NCI-H82 (cell line): ENCODE measurements around the gene ST6GAL1.
"Not testable (repeated sequence)": the region's sequence is repeated elsewhere in the genome, so short reads cannot be mapped to it uniquely, and the experiment has no call there.

Source experiments
- DNase-seq: peaks from one replicate; lab custom pipeline; 2025; lab: John Stamatoyannopoulos, UW

ST6GAL1 gene

GRCh38 chr3:186967686-186968085 is 37.4 kb downstream of the ST6GAL1 start:
- DNase-seq, result no peak

DNA sequence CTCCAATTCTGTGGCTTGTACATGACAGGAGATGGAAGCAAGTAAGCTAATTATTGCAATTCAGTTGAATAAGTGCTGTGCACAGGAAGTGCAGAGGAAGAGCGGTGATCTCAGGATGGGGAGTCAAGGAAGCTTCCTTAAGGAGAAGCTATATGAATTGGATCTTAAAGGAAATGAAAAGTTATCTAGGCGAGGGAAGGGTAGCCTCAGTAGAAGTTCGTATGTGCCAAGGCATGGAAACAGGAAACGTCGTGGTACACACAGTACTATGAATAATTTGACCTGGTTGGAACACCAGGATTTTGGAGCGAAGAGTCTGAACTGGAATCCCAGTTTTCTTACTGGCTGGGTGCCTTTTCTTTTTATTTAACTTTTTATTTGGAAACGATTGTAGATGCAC is 39.3 kb downstream of the ST6GAL1 start:
- no peak for DNase-seq

GRCh38 chr3:186971106-186971505 is 40.8 kb downstream of the ST6GAL1 start:
- not testable (repeated sequence) for DNase-seq

DNA sequence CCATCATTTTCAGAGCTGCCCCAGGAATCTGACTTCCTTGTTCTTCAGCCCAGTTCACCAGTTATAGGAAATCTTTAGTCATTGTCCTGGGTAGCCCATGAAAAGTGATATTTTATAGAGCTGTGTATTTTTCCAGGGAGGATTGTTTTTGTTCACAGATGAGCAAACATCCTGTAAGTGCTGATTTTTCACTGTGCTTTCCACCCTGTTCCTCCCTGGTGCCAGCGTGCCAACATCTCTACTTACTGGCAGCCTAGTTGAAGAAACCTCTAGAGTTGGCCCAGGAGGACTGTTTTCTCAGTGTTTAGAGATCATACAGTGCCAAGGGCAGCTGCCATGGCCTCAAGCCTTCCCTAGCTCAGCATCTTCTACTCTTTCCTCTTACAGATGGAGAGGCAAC is 41.3 kb downstream of the ST6GAL1 start:
- DNase-seq, result no peak

- DNase-seq, result no peak
Measured at GRCh38 chr3:186973702-186974101, 43.4 kb downstream of the ST6GAL1 start.

DNA sequence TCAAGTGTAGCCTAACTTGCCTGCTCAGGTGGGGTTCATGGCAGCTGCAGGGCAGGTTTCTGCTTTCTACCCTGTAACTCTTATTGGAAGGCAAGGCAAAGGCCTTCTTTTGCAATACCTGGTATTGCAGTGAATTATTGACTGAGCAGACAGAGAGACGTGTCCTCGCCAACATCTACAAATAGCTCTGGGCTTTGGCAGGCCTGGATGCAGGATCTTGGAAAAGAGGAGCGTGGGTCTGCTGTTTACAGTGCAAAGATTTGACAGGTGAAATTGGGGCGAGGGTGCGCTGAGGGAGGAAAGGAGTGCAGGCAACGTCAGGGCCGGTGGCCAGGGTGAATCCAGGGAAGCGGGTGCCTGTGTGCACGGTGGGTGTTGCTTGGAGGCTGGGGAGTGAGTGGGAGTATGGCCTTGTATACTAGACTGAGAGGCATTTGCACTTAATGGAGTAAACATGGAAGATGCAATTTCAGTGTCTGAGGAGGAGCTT is 44.5 kb downstream of the ST6GAL1 start:
- no peak for DNase-seq

DNA sequence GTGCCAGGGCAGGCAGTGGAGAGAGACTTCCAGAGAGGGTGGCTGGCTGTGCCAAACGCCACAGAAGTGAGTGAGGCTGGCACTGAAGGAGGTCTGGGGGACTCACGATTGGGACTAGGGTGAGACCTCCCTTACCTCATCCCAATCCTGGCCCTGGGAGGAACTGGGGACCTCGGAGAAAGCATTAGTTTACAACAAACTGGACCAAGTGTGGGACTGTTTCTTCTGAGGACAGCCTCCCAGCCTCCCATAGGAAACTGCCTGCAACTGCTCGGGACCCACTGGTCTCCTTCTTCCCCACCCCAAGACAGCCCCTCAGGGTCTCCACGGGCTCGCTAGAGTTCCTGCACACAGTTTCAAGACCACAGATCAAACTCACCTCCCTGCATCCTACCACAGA is 45.4 kb downstream of the ST6GAL1 start:
- no peak for DNase-seq

GRCh38 chr3:186976837-186977750 is 46.8 kb downstream of the ST6GAL1 start:
- DNase-seq, result no peak

DNA sequence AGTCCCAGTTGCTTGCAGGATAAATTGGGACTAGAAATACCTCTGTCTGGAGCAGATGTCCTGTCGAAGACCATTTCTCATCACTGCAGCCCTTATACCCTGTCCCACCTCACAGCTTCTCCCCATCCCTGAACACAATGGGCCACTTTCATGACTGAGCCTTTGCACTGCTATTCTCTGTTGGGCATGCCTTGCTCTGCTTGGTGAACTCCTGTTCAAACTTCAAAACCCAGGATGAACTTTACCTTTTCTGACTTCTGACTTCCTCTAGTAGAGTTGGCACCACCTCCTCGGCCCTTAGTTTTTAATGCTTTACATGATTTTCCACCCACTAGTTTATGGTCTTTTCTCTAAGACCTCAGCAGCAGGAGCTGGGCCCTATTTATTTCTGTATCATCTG is 48.4 kb downstream of the ST6GAL1 start:
- no peak for DNase-seq

GRCh38 chr3:186979852-186980251 is 49.5 kb downstream of the ST6GAL1 start:
- DNase-seq, result no peak

DNA sequence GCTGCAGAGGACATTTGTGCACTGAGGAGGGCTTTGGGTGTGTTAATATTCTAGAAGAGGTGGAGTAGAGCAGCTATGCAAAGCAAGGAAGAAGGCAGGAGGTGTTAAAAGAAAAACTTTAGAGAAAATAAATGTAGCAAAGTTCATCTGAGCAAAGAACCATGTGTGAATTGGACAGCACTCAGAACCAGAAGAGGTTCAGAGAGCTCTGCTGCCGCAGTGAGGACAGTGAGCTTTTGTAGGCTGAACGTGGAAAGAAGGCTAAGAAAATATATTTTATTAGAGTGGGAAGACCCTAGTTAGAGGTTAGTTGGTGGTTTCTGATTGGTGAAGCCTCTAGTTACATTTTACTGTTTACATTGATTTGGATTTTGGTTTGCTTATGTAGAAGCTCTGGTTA is 50.7 kb downstream of the ST6GAL1 start:
- no peak for DNase-seq

- no peak for DNase-seq
Measured at GRCh38 chr3:186983659-186984058, 53.3 kb downstream of the ST6GAL1 start.

- no peak for DNase-seq
Measured at GRCh38 chr3:186984064-186984463, 53.7 kb downstream of the ST6GAL1 start.

- peak; percentile 54 for DNase-seq
Measured at GRCh38 chr3:186985661-186986364, 55.5 kb downstream of the ST6GAL1 start.

GRCh38 chr3:186986406-186986805 is 56.1 kb downstream of the ST6GAL1 start:
- DNase-seq, result no peak

DNA sequence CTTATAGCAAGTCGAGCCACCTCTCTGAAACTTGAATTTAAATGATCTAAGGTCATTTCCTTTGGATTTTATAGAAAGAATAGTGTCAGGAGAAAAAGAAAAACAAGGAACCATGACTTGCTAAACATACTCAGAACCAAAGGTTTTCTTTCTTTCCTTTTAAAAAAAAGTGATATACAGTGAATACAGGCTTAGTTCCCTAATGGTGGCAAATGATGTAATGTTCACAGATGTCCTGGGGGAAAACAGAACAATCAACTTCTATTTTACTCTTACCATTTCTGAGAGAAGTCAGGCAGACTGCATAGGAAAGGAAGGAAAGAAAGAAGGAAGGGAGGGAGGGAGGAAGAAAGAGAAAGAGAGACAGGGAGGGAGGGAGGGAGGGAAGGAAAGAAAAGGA is 56.5 kb downstream of the ST6GAL1 start:
- DNase-seq, result no peak

DNA sequence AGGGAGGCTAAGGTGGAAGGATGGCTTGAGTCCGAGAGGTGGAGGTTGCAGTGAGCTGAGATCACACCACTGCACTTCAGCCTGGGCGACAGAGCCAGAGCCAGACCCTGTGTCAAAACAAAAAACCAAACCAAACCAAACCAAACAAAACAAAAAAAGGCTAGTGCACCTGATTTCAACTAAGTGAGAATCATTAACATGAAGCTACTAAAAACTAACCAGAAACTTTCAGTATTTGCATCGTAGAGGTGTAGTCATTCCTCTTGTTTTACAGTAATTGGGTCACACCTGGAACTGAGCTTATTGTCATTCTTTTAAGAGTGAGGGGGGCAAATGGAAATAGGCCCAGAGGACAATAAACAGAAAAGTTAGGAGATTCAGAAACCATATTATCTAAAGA is 58.5 kb downstream of the ST6GAL1 start:
- DNase-seq, result no peak

DNA sequence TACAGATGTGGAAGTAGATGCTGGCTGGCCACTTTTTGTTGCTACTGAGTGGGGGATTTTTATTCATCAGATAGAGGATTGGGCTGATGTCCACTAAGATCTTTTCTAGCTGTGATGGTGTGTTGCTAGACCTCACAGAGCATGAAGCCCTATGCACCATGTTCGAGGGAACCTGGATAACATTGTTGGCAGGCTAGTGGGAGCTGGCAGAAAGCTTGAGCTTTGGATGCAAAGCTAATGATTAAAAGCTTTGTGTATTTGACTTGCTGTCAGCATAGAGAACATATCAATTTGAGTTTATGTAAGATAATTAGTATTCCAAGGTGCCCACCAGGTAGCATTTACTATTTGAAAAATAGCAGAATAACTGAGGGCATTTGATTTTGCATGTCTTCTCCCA is 59.1 kb downstream of the ST6GAL1 start:
- no peak for DNase-seq

GRCh38 chr3:186990277-186990676 is 60.0 kb downstream of the ST6GAL1 start:
- DNase-seq, result no peak

DNA sequence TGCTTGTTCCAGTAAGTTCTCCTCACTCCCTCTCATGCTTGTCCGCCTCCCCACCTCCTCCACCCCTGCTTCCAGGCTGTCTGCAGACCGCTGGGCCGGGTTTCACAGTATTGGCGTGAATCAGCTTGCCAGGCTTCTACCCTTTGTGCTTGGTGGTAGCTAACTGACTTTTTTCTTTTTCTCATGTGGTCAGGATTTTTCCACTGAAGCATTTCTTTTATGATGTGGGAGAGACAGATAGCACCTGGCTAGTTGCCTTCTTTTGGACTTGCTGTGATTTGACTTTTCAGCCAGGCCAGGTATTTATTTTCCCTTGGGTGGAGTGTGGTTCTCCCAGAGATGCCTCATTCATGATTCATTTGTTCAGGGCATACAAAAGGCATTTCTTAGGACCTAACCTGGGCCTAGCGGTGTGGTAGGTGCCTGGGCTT is 60.6 kb downstream of the ST6GAL1 start:
- no peak for DNase-seq

DNA sequence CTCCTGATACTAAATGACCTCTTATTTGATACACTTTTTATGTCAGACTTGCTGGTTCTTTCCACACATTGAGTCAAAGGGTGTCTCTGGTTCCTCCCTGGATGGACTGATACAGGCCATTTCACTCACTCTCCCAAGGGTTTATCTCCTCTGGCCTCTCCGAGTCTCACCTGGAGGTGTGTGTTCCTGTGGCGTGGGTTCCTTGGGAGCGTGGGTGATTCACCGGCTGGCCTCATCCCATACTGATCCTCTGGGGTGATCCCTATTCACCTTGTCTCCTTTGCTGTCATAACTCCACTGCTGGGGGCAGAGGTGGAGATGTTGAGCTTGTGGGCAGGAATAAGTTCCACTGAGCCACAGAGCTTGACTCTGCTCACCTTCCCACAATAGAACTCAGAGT is 61.1 kb downstream of the ST6GAL1 start:
- no peak for DNase-seq

GRCh38 chr3:186992096-186992495 is 61.8 kb downstream of the ST6GAL1 start:
- not testable (repeated sequence) for DNase-seq

DNA sequence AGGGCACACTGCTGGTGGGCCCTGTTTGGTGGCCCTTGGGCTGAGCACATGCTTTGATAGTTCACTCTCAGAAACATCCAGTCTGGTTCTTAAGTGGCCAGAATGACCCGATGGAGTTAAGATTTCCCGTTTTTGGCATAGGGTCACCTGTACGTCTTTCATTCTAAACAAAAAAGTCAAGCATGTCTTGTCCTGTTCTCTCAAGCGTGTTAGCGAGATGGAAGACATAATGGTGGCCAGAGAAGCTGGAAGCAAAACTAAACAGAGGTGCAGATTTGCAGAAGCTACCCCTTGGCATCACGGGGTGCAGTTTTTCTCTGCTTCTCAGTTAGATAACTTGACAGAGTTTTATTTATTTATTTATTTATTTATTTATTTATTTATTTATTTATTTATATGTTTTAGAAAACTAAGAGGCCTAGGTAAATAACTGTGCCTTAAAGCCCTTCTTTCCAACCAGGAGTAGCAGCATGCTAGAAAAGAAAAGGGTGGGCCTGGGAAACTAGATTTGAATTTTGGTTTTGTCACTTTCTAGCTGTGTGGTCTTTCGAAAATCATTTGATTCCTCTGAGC is 63.0 kb downstream of the ST6GAL1 start:
- no peak for DNase-seq
